IMR-90 (cell line): Measurements from ENCODE around the gene RNU1-1.
"Not testable (repeated sequence)": the region's sequence is repeated elsewhere in the genome, so short reads cannot be mapped to it uniquely, and the experiment has no call there.

Experiments used
- BHLHE40 ChIP-seq: fragments of 150-350 bp; IDR thresholded peaks from 2 replicates; pipeline ENCODE4 v1.6.1; 2016; ENCODE audit warnings: mild to moderate bottlenecking, low read depth, low read length
- CEBPB ChIP-seq: IDR thresholded peaks from 2 replicates; pipeline ENCODE4 v1.6.1; 2012; ENCODE audit warnings: low read depth, low read length, improper control_type of control experiment
- ELK1 ChIP-seq: fragments of 150-350 bp; IDR thresholded peaks from 2 replicates; pipeline ENCODE4 v1.6.1; 2016; ENCODE audit warnings: low read depth, mild to moderate bottlenecking, low read length, moderate library complexity, borderline replicate concordance
- FOS ChIP-seq: fragments of 150-350 bp; IDR thresholded peaks from 2 replicates; pipeline ENCODE4 v1.6.1; 2016; ENCODE audit warnings: low read depth, low read length
- MAFK ChIP-seq: IDR thresholded peaks from 2 replicates; pipeline ENCODE4 v1.6.1; 2012; ENCODE audit warnings: low read depth, low read length, improper control_type of control experiment
- MXI1 ChIP-seq: IDR thresholded peaks from 2 replicates; pipeline ENCODE4 v1.6.1; 2012; ENCODE audit warnings: low read depth, mild to moderate bottlenecking, low read length, moderate library complexity, borderline replicate concordance
- POLR2A ChIP-seq: IDR thresholded peaks from 2 replicates; pipeline ENCODE4 v1.6.1; 2012; ENCODE audit warnings: mild to moderate bottlenecking, low read depth, low read length
- SMC3 ChIP-seq: fragments of 150-350 bp; IDR thresholded peaks from 2 replicates; pipeline ENCODE4 v1.6.1; 2016; ENCODE audit warnings: low read depth, mild to moderate bottlenecking, antibody characterized with exemption, low read length, moderate library complexity
- TF ChIP-seq, protein P1 (sequence below): conservative IDR thresholded peaks from 2 replicates; pipeline ENCODE4 v1.5.1; 2012; ENCODE audit warnings: mild to moderate bottlenecking, low read depth, low read length, improper control_type of control experiment

- not testable (repeated sequence) for TF ChIP-seq MXI1, ELK1, POLR2A, CEBPB, SMC3, BHLHE40, MAFK, FOS
- TF ChIP-seq, protein P1, sequence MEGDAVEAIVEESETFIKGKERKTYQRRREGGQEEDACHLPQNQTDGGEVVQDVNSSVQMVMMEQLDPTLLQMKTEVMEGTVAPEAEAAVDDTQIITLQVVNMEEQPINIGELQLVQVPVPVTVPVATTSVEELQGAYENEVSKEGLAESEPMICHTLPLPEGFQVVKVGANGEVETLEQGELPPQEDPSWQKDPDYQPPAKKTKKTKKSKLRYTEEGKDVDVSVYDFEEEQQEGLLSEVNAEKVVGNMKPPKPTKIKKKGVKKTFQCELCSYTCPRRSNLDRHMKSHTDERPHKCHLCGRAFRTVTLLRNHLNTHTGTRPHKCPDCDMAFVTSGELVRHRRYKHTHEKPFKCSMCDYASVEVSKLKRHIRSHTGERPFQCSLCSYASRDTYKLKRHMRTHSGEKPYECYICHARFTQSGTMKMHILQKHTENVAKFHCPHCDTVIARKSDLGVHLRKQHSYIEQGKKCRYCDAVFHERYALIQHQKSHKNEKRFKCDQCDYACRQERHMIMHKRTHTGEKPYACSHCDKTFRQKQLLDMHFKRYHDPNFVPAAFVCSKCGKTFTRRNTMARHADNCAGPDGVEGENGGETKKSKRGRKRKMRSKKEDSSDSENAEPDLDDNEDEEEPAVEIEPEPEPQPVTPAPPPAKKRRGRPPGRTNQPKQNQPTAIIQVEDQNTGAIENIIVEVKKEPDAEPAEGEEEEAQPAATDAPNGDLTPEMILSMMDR: not testable (repeated sequence)
Observed at GRCh38 chr1:16557034-16557433, 42.9 kb upstream of the RNU1-1 start.
